ENCODE data around the gene THADA.
A peak's percentile ranks its signal among the peaks of the same experiment; 100 is the strongest.
"Not testable (repeated sequence)": the region's sequence is repeated elsewhere in the genome, so short reads cannot be mapped to it uniquely, and the experiment has no call there.

THADA gene

GRCh38 chr2:43548381-43548780 lies 47.5 kb downstream of the THADA start:
- H3K9me3 Mint-ChIP-seq; H3K27ac Mint-ChIP-seq; ATAC-seq (replicated peaks); H3K4me1 Mint-ChIP-seq (ENCODE audit: low read depth in 2 of 2); H3K27me3 Mint-ChIP-seq: not testable (repeated sequence)
- DNase-seq = peak; percentile 35 to 57 (median 36)
- Mint-ChIP-seq H3K36me3 (ENCODE audit: insufficient read depth) (peaks cover 31% of the 10 kb centered on the region), H3K4me3 (peak overlapping the region in 1 of 2 donors; percentile 5)

- no peak overlapping the region for H3K27ac Mint-ChIP-seq
- DNase-seq (peak in 1 of 3 experiments; percentile 1), ATAC-seq (replicated peaks) (peak; percentile 64)
These were observed 53.4 kb downstream of the THADA start for GRCh38 chr2:43542285-43542933.

GRCh38 chr2:43541165-43541564 lies 54.7 kb downstream of the THADA start:
- H3K9me3 Mint-ChIP-seq = no peaks in the 10 kb centered on the region
- ATAC-seq (replicated peaks) (no peak), DNase-seq (no peak)
- H3K36me3 Mint-ChIP-seq (ENCODE audit: insufficient read depth) = peaks cover 18% of the 10 kb centered on the region
- H3K4me3 Mint-ChIP-seq = no peak overlapping the region
- no peak overlapping the region for H3K27ac Mint-ChIP-seq
- peaks cover 0 to 3% of the 10 kb centered on the region in 2 donors for H3K4me1 Mint-ChIP-seq (ENCODE audit: low read depth in 2 of 2)
- H3K27me3 Mint-ChIP-seq = no peaks in the 10 kb centered on the region

More at GRCh38 chr2:43542285-43542933, 53.4 kb downstream of the THADA start:
- H3K4me1 Mint-ChIP-seq (ENCODE audit: low read depth in 2 of 2) = peaks cover 0 to 3% of the 10 kb centered on the region in 2 donors
- H3K9me3 Mint-ChIP-seq = no peaks in the 10 kb centered on the region
- H3K4me3 Mint-ChIP-seq = no peak overlapping the region
- no peaks in the 10 kb centered on the region for H3K27me3 Mint-ChIP-seq
- H3K36me3 Mint-ChIP-seq (ENCODE audit: insufficient read depth) = peaks cover 17% of the 10 kb centered on the region

GRCh38 chr2:43540021-43540779 lies 55.6 kb downstream of the THADA start:
- peaks cover 22% of the 10 kb centered on the region for H3K36me3 Mint-ChIP-seq (ENCODE audit: insufficient read depth)
- no peak for ATAC-seq (replicated peaks)
- H3K9me3 Mint-ChIP-seq = no peaks in the 10 kb centered on the region
- H3K27me3 Mint-ChIP-seq = no peaks in the 10 kb centered on the region
- no peak overlapping the region for H3K4me3 Mint-ChIP-seq
- DNase-seq = no peak
- peaks cover 0 to 3% of the 10 kb centered on the region in 2 donors for H3K4me1 Mint-ChIP-seq (ENCODE audit: low read depth in 2 of 2)
- H3K27ac Mint-ChIP-seq = no peak overlapping the region

GRCh38 chr2:43539436-43539835 lies 56.4 kb downstream of the THADA start:
- Mint-ChIP-seq H3K4me3 (no peak overlapping the region), H3K36me3 (ENCODE audit: insufficient read depth) (peaks cover 22% of the 10 kb centered on the region), H3K27me3 (no peaks in the 10 kb centered on the region), H3K4me1 (ENCODE audit: low read depth in 2 of 2) (peaks cover 0 to 3% of the 10 kb centered on the region in 2 donors), H3K27ac (no peak overlapping the region), H3K9me3 (no peaks in the 10 kb centered on the region)
- DNase-seq (no peak), ATAC-seq (replicated peaks) (no peak)

GRCh38 chr2:43538034-43538670 lies 57.7 kb downstream of the THADA start:
- Mint-ChIP-seq H3K9me3 (no peaks in the 10 kb centered on the region), H3K4me1 (ENCODE audit: low read depth in 2 of 2) (peaks cover 0 to 3% of the 10 kb centered on the region in 2 donors), H3K27ac (peak overlapping the region; percentile 11 to 17), H3K27me3 (no peaks in the 10 kb centered on the region), H3K4me3 (no peak overlapping the region), H3K36me3 (ENCODE audit: insufficient read depth) (peaks cover 22% of the 10 kb centered on the region)
- DNase-seq (no peak), ATAC-seq (replicated peaks) (no peak)

GRCh38 chr2:43537137-43537536 lies 58.7 kb downstream of the THADA start:
- Mint-ChIP-seq H3K36me3 (ENCODE audit: insufficient read depth) (peaks cover 22% of the 10 kb centered on the region), H3K27me3 (no peaks in the 10 kb centered on the region), H3K27ac (peak overlapping the region in 1 of 2 donors; percentile 18), H3K9me3 (no peaks in the 10 kb centered on the region), H3K4me1 (ENCODE audit: low read depth in 2 of 2) (peaks cover 0 to 12% of the 10 kb centered on the region in 2 donors), H3K4me3 (no peak overlapping the region)
- ATAC-seq (replicated peaks) (peak; percentile 40), DNase-seq (no peak)

- H3K4me3 Mint-ChIP-seq = no peak overlapping the region
- H3K36me3 Mint-ChIP-seq (ENCODE audit: insufficient read depth) = peaks cover 12% of the 10 kb centered on the region
- H3K9me3 Mint-ChIP-seq = no peaks in the 10 kb centered on the region
- ATAC-seq (replicated peaks) (no peak), DNase-seq (no peak)
- no peaks in the 10 kb centered on the region for H3K27me3 Mint-ChIP-seq
- no peak overlapping the region for H3K27ac Mint-ChIP-seq
- H3K4me1 Mint-ChIP-seq (ENCODE audit: low read depth in 2 of 2) = peaks cover 4 to 12% of the 10 kb centered on the region in 2 donors
These were observed 61.3 kb downstream of the THADA start for GRCh38 chr2:43534569-43534968.

GRCh38 chr2:43532572-43532971 lies 63.3 kb downstream of the THADA start:
- H3K4me1 Mint-ChIP-seq (ENCODE audit: low read depth in 2 of 2); H3K27ac Mint-ChIP-seq; H3K27me3 Mint-ChIP-seq; H3K9me3 Mint-ChIP-seq; H3K4me3 Mint-ChIP-seq; DNase-seq; ATAC-seq (replicated peaks); H3K36me3 Mint-ChIP-seq (ENCODE audit: insufficient read depth): not testable (repeated sequence)

GRCh38 chr2:43531251-43531650 lies 64.6 kb downstream of the THADA start:
- H3K4me1 Mint-ChIP-seq (ENCODE audit: low read depth in 2 of 2) = peaks cover 6 to 9% of the 10 kb centered on the region in 2 donors
- ATAC-seq (replicated peaks) (no peak), DNase-seq (no peak)
- H3K27ac Mint-ChIP-seq = peak overlapping the region in 1 of 2 donors; percentile 2
- H3K9me3 Mint-ChIP-seq = no peaks in the 10 kb centered on the region
- peaks cover 5% of the 10 kb centered on the region for H3K36me3 Mint-ChIP-seq (ENCODE audit: insufficient read depth)
- H3K27me3 Mint-ChIP-seq = no peaks in the 10 kb centered on the region
- no peak overlapping the region for H3K4me3 Mint-ChIP-seq

GRCh38 chr2:43526994-43527393 lies 68.8 kb downstream of the THADA start:
- ATAC-seq (replicated peaks) = no peak
- Mint-ChIP-seq H3K9me3 (peaks cover 3 to 10% of the 10 kb centered on the region in 2 donors), H3K36me3 (ENCODE audit: insufficient read depth) (peaks cover 2% of the 10 kb centered on the region), H3K4me3 (no peak overlapping the region), H3K27me3 (no peaks in the 10 kb centered on the region), H3K4me1 (ENCODE audit: low read depth in 2 of 2) (peaks cover 10 to 12% of the 10 kb centered on the region in 2 donors), H3K27ac (no peak overlapping the region)
- no peak for DNase-seq

GRCh38 chr2:43525506-43525905 lies 70.3 kb downstream of the THADA start:
- no peak overlapping the region for H3K4me3 Mint-ChIP-seq
- ATAC-seq (replicated peaks) = no peak
- H3K4me1 Mint-ChIP-seq (ENCODE audit: low read depth in 2 of 2) = peaks cover 8 to 11% of the 10 kb centered on the region in 2 donors
- H3K36me3 Mint-ChIP-seq (ENCODE audit: insufficient read depth) = peaks cover 2% of the 10 kb centered on the region
- H3K27me3 Mint-ChIP-seq = no peaks in the 10 kb centered on the region
- DNase-seq = no peak
- peaks cover 3 to 10% of the 10 kb centered on the region in 2 donors for H3K9me3 Mint-ChIP-seq
- H3K27ac Mint-ChIP-seq = no peak overlapping the region

GRCh38 chr2:43524177-43524965 lies 71.5 kb downstream of the THADA start:
- DNase-seq = no peak
- no peak overlapping the region for H3K27ac Mint-ChIP-seq
- peaks cover 2% of the 10 kb centered on the region for H3K36me3 Mint-ChIP-seq (ENCODE audit: insufficient read depth)
- peaks cover 8 to 11% of the 10 kb centered on the region in 2 donors for H3K4me1 Mint-ChIP-seq (ENCODE audit: low read depth in 2 of 2)
- no peak for ATAC-seq (replicated peaks)
- peaks cover 3 to 10% of the 10 kb centered on the region in 2 donors for H3K9me3 Mint-ChIP-seq
- no peak overlapping the region for H3K4me3 Mint-ChIP-seq
- no peaks in the 10 kb centered on the region for H3K27me3 Mint-ChIP-seq
